Midbrain (tissue), 1 donor: ENCODE data around the gene CD300C.
"Not testable (repeated sequence)": the region's sequence is repeated elsewhere in the genome, so short reads cannot be mapped to it uniquely, and the experiment has no call there.

Source experiments
- DNase-seq: peaks from one replicate; lab custom pipeline; 2025; lab: John Stamatoyannopoulos, UW

CD300C gene

GRCh38 chr17:74545843-74546230 lies at the start of gene CD300C:
CD300C (minus strand) TSS chr17:74546115; CDS start chr17:74545782, 333 bp downstream.
- DNase-seq = peak; percentile 23

GRCh38 chr17:74595037-74595750 lies 49.3 kb upstream of the CD300C start:
- no peak for DNase-seq

GRCh38 chr17:74592087-74592990 lies 46.4 kb upstream of the CD300C start, which contains the start of gene CD300LD:
CD300LD (minus strand) TSS chr17:74592283; CDS start chr17:74592202, 81 bp downstream.
- no peak for DNase-seq

GRCh38 chr17:74591503-74591902 lies 45.6 kb upstream of the CD300C start:
- DNase-seq = no peak

- no peak for DNase-seq
Measured at GRCh38 chr17:74585711-74586110, 39.8 kb upstream of the CD300C start.

- no peak for DNase-seq
Measured at GRCh38 chr17:74584292-74585060, 38.6 kb upstream of the CD300C start.

- no peak for DNase-seq
Measured at GRCh38 chr17:74582633-74583032, 36.7 kb upstream of the CD300C start.

- no peak for DNase-seq
Measured at GRCh38 chr17:74579900-74580299, 34.0 kb upstream of the CD300C start.

GRCh38 chr17:74578979-74579378 lies 33.1 kb upstream of the CD300C start:
- DNase-seq = no peak

GRCh38 chr17:74574489-74575142 lies 28.7 kb upstream of the CD300C start:
- DNase-seq = no peak

GRCh38 chr17:74573635-74574034 lies 27.7 kb upstream of the CD300C start:
- not testable (repeated sequence) for DNase-seq

- no peak for DNase-seq
Measured at GRCh38 chr17:74573169-74573568, 27.3 kb upstream of the CD300C start.

GRCh38 chr17:74571621-74572270 lies 25.8 kb upstream of the CD300C start:
- DNase-seq = no peak

GRCh38 chr17:74569020-74570003 lies 23.4 kb upstream of the CD300C start:
- no peak for DNase-seq

- no peak for DNase-seq
Measured at GRCh38 chr17:74568106-74568873, 22.4 kb upstream of the CD300C start.

- no peak for DNase-seq
Measured at GRCh38 chr17:74567397-74567796, 21.5 kb upstream of the CD300C start, which contains the start of gene CD300H. CD300H (minus strand) TSS chr17:74567509.

GRCh38 chr17:74566132-74566753 lies 20.3 kb upstream of the CD300C start:
- peak; percentile 4 for DNase-seq

GRCh38 chr17:74565126-74565525 lies 19.2 kb upstream of the CD300C start:
- no peak for DNase-seq

GRCh38 chr17:74563358-74563757 lies 17.4 kb upstream of the CD300C start:
- DNase-seq = no peak
